Subcutaneous abdominal adipose tissue (tissue), 5 donors: ENCODE data around the gene YWHAQ.
A peak's percentile ranks its signal among the peaks of the same experiment; 100 is the strongest.

ENCODE experiments used
- H3K27ac ChIP-seq: one replicate; pipeline ENCODE4 v1.7.0; 2013; ENCODE audit warnings: low read depth, mild to moderate bottlenecking, inconsistent platforms, low read length, moderate library complexity
- H3K27me3 ChIP-seq, 5 donors: one replicate each; pipeline ENCODE4 v1.7.0; 2013; ENCODE audit warnings: low read length in 5 of 5, inconsistent platforms in 1 of 5; ENCODE audit not compliant: control insufficient read depth in 5 of 5, insufficient read depth in 4 of 5
- H3K36me3 ChIP-seq, 5 donors: one replicate each; pipeline ENCODE4 v1.7.0; 2013; ENCODE audit warnings: low read length in 5 of 5; ENCODE audit not compliant: control insufficient read depth in 5 of 5, insufficient read depth in 5 of 5
- H3K4me1 ChIP-seq, 5 donors: one replicate each; pipeline ENCODE4 v1.7.0; 2013; ENCODE audit warnings: low read length in 5 of 5, mild to moderate bottlenecking in 3 of 5, moderate library complexity in 1 of 5; ENCODE audit not compliant: control insufficient read depth in 5 of 5, insufficient read depth in 5 of 5
- H3K4me3 ChIP-seq, 5 donors: one replicate each; pipeline ENCODE4 v1.7.0; 2013; ENCODE audit warnings: low read length in 5 of 5, low read depth in 1 of 5
- H3K9ac ChIP-seq, 5 donors: one replicate each; pipeline ENCODE4 v1.7.0; 2013; ENCODE audit warnings: low read length in 5 of 5, mild to moderate bottlenecking in 4 of 5, moderate library complexity in 3 of 5
- H3K9me3 ChIP-seq, 5 donors: one replicate each; pipeline ENCODE4 v1.7.0; 2013; ENCODE audit warnings: low read length in 5 of 5; ENCODE audit not compliant: control insufficient read depth in 5 of 5
- donor health status: healthy.
- donor health status: healthy.
- donor health status: healthy.
- donor health status: healthy.
- donor health status: healthy.

The YWHAQ gene

GRCh38 chr2:9545502-9545901 lies 85.3 kb downstream of the YWHAQ start:
- H3K27ac ChIP-seq: no peak overlapping the region
- no peaks in the 10 kb centered on the region for H3K27me3 ChIP-seq
- H3K4me1 ChIP-seq: peaks cover 0 to 27% (median 20%) of the 10 kb centered on the region in 5 donors
- no peaks in the 10 kb centered on the region for H3K9me3 ChIP-seq
- no peak overlapping the region for H3K9ac ChIP-seq
- H3K36me3 ChIP-seq: peaks cover 0 to 3% (median 0%) of the 10 kb centered on the region in 5 donors
- H3K4me3 ChIP-seq: no peak overlapping the region

DNA sequence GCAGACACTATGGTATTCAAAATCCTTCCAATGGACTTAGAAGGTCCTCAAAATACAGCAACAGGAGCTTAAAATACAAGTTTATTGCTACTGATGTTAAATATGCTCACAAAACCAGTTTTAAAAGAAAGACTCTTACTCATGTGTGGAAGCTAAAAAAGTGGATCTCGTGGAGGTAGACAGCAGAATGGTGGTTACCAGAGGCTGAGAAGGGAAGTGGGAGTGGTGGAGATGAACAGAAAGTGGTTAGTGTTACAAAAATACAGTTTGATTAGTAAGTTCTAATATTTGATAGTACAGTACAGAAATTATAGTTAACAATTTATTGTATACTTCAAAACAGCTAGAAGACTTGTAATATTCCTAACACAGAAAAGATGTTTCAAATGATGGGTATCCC lies 87.2 kb downstream of the YWHAQ start:
- Histone ChIP-seq H3K36me3 (peaks cover 0 to 3% (median 0%) of the 10 kb centered on the region in 5 donors), H3K4me1 (peaks cover 0 to 31% (median 26%) of the 10 kb centered on the region in 5 donors), H3K9me3 (no peaks in the 10 kb centered on the region), H3K27ac (no peak overlapping the region), H3K27me3 (no peaks in the 10 kb centered on the region), H3K4me3 (no peak overlapping the region), H3K9ac (no peak overlapping the region)

DNA sequence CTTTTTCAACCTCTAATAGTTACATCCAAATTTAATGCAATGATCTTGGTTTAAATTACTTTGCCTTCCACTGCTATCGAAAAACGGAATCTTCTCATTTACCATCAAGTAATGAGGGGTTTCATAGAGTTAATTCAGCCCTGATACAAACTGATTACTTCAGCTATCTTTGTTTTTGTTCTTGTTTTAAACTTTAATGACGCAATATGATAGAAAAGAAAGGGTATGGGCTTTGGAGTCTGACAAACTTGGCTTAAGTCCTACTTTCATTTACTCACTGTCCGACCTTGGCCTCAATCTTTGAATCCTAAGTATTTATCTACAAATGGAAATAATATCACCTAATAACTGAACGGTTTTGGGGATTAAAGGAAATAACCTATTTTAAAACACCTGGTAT lies 91.3 kb downstream of the YWHAQ start:
- Histone ChIP-seq H3K4me1 (peaks cover 0 to 22% (median 16%) of the 10 kb centered on the region in 5 donors), H3K27ac (peak overlapping the region; percentile 7), H3K36me3 (peaks cover 0 to 11% (median 4%) of the 10 kb centered on the region in 5 donors), H3K27me3 (no peaks in the 10 kb centered on the region), H3K9ac (no peak overlapping the region), H3K4me3 (no peak overlapping the region), H3K9me3 (no peaks in the 10 kb centered on the region)

DNA sequence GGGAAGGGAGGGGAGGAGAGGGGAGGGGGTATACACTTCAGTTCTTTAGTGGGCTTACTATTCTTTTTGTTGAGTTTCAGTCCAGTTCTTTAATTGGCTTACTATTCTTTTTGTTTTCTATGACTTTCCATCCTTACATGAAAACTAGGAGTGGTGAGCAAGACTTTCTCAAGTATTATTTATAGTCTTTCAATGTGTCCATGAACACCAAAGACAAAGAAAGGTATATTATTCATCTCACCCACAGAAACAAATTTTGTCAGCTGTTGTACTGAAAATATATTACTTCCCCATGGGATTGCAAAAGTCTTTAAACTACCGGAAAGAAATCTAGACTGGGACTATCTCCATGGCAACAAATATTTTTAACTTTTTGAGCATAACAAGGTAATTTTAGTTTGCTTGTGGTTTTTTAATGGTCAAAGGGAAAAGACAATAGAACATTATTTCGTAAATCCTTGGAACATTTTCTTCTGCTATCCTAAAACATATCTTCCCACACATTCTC lies 92.7 kb downstream of the YWHAQ start:
- peaks cover 5 to 16% (median 14%) of the 10 kb centered on the region in 5 donors for H3K36me3 ChIP-seq
- no peak overlapping the region for H3K4me3 ChIP-seq
- H3K9ac ChIP-seq: no peak overlapping the region
- peaks cover 0 to 22% (median 15%) of the 10 kb centered on the region in 5 donors for H3K4me1 ChIP-seq
- H3K27ac ChIP-seq: peak overlapping the region; percentile 61
- no peaks in the 10 kb centered on the region for H3K9me3 ChIP-seq
- no peaks in the 10 kb centered on the region for H3K27me3 ChIP-seq

DNA sequence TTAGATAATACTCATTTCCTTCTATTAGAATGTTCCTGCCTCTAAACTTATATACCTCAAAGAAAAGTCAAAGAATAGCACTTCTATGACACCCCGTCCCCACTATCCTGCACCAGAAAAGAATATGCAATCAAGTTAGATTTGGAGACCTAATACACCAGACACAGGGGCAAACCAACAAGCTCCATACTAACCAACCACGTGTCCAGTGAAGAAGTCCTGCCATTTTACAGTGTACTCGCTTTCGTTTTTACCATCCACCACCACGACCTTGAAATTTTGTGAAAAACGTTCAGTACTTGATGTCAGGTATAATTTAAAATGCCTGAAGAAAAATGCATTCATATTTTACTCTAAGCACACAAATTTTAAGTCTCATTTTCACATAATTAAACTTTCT lies 94.3 kb downstream of the YWHAQ start:
- no peak overlapping the region for H3K9ac ChIP-seq
- no peak overlapping the region for H3K4me3 ChIP-seq
- peaks cover 0 to 20% (median 15%) of the 10 kb centered on the region in 5 donors for H3K4me1 ChIP-seq
- no peaks in the 10 kb centered on the region for H3K9me3 ChIP-seq
- no peak overlapping the region for H3K27ac ChIP-seq
- H3K36me3 ChIP-seq: peaks cover 14 to 28% (median 19%) of the 10 kb centered on the region in 5 donors
- H3K27me3 ChIP-seq: no peaks in the 10 kb centered on the region

GRCh38 chr2:9535177-9535576 lies 95.6 kb downstream of the YWHAQ start:
- Histone ChIP-seq H3K27ac (no peak overlapping the region), H3K4me1 (peaks cover 0 to 16% (median 15%) of the 10 kb centered on the region in 5 donors), H3K4me3 (no peak overlapping the region), H3K27me3 (no peaks in the 10 kb centered on the region), H3K9ac (no peak overlapping the region), H3K36me3 (peaks cover 14 to 28% (median 16%) of the 10 kb centered on the region in 5 donors), H3K9me3 (no peaks in the 10 kb centered on the region)
